GM23338 (cell line): Measurements from ENCODE around the gene CYTH3. TPM values are rescaled to one million over a fixed set of nuclear protein-coding genes. Genes with fewer than 3 reads are reported as not detected.

Experiments used
- ATAC-seq: fragments of 200-7000 bp; cut with Tn5 transposase; 3 replicates; pipeline ENCODE4 v1.9.1; 2020
- DNase-seq: peaks from one replicate; pipeline ENCODE4 v3.0.0-alpha.2; 2015; ENCODE audit warnings: low spot score
- H2AFZ ChIP-seq: fragments of 200-600 bp; sonication (generic); 2 replicates; pipeline ENCODE4 v1.8.0; 2016; ENCODE audit warnings: antibody characterized with exemption, mild to moderate bottlenecking, moderate library complexity
- H3F3A ChIP-seq: fragments of 200-600 bp; sonication (generic); replicated peaks from 2 replicates; pipeline ENCODE4 v1.8.0; 2017; ENCODE audit warnings: antibody characterized with exemption, mixed run types, low read depth
- H3K27ac ChIP-seq: fragments of 200-600 bp; sonication (generic); 2 replicates; pipeline ENCODE4 v1.6.1; 2016; ENCODE audit warnings: low read depth
- H3K27me3 ChIP-seq: fragments of 200-600 bp; sonication (generic); 2 replicates; pipeline ENCODE4 v1.8.0; 2016; ENCODE audit warnings: mild to moderate bottlenecking, mixed run types, moderate library complexity; ENCODE audit not compliant: insufficient read depth
- H3K36me3 ChIP-seq: fragments of 200-600 bp; sonication (generic); 2 replicates; pipeline ENCODE4 v1.8.0; 2016; ENCODE audit warnings: mild to moderate bottlenecking; ENCODE audit not compliant: insufficient read depth
- H3K4me1 ChIP-seq: fragments of 200-600 bp; sonication (generic); 2 replicates; pipeline ENCODE4 v1.8.0; 2016; ENCODE audit warnings: mild to moderate bottlenecking, moderate library complexity; ENCODE audit not compliant: insufficient read depth
- H3K4me2 ChIP-seq: fragments of 200-600 bp; sonication (generic); 2 replicates; pipeline ENCODE4 v1.7.1; 2017; ENCODE audit warnings: mixed run types
- H3K4me3 ChIP-seq: fragments of 200-600 bp; sonication (generic); 2 replicates; pipeline ENCODE4 v1.6.1; 2016; ENCODE audit warnings: mixed run types
- H3K79me2 ChIP-seq: fragments of 200-600 bp; sonication (generic); replicated peaks from 2 replicates; pipeline ENCODE4 v1.8.0; 2017; ENCODE audit warnings: mild to moderate bottlenecking; ENCODE audit not compliant: insufficient read depth
- H3K9me2 ChIP-seq: fragments of 200-600 bp; sonication (generic); 2 replicates; pipeline ENCODE4 v1.8.0; 2017; ENCODE audit not compliant: insufficient read depth
- H4K20me1 ChIP-seq: fragments of 200-600 bp; sonication (generic); replicated peaks from 2 replicates; pipeline ENCODE4 v1.8.0; 2017; ENCODE audit warnings: mild to moderate bottlenecking; ENCODE audit not compliant: insufficient read depth
- H3K27ac Mint-ChIP-seq: 2 replicates; pipeline ENCODE4 v1.8.0; 2020; ENCODE audit warnings: inconsistent platforms, mild to moderate bottlenecking, moderate library complexity, mixed read lengths
- H3K27me3 Mint-ChIP-seq: 3 replicates; pipeline ENCODE4 v1.8.0; 2022; ENCODE audit warnings: low read depth, mild to moderate bottlenecking, moderate library complexity, mixed read lengths, inconsistent platforms; ENCODE audit not compliant: insufficient read depth, poor library complexity
- H3K36me3 Mint-ChIP-seq: 3 replicates; pipeline ENCODE4 v1.8.0; 2021; ENCODE audit warnings: low read depth, mild to moderate bottlenecking, inconsistent platforms, moderate library complexity, mixed read lengths
- H3K4me1 Mint-ChIP-seq: 3 replicates; pipeline ENCODE4 v1.8.0; 2020; ENCODE audit warnings: mild to moderate bottlenecking, inconsistent platforms, mixed read lengths
- H3K4me3 Mint-ChIP-seq: 3 replicates; pipeline ENCODE4 v1.8.0; 2021; ENCODE audit warnings: moderate library complexity, mild to moderate bottlenecking, inconsistent platforms, mixed read lengths
- H3K9me3 Mint-ChIP-seq: 3 replicates; pipeline ENCODE4 v1.8.0; 2020; ENCODE audit warnings: moderate library complexity, mild to moderate bottlenecking, inconsistent platforms, mixed read lengths
- CREB1 ChIP-seq: fragments of 250-450 bp; sonication (Bioruptor Pico); IDR thresholded peaks from 2 replicates; pipeline ENCODE4 v1.5.0; 2020; ENCODE audit warnings: low read depth, mild to moderate bottlenecking, moderate library complexity
- EZH2 ChIP-seq: fragments of 200-600 bp; sonication (generic); IDR thresholded peaks from one replicate; pipeline ENCODE4 v1.8.0; 2017; ENCODE audit warnings: antibody characterized with exemption, mild to moderate bottlenecking, low read depth; ENCODE audit not compliant: unreplicated experiment
- EZH2phosphoT487 ChIP-seq: fragments of 200-600 bp; sonication (generic); IDR thresholded peaks from one replicate; pipeline ENCODE4 v1.8.1; 2018; ENCODE audit warnings: antibody characterized with exemption; ENCODE audit not compliant: unreplicated experiment
- JUNB ChIP-seq: IDR thresholded peaks from one replicate; pipeline ENCODE4 v1.6.1; 2016; ENCODE audit warnings: antibody characterized with exemption; ENCODE audit not compliant: unreplicated experiment
- NANOG ChIP-seq: IDR thresholded peaks from 2 replicates; pipeline ENCODE4 v1.6.1; 2016; ENCODE audit warnings: antibody characterized with exemption, borderline replicate concordance
- POLR2AphosphoS5 ChIP-seq: IDR thresholded peaks from 2 replicates; pipeline ENCODE4 v1.6.1; 2016; ENCODE audit warnings: antibody characterized with exemption, low read depth
- STAT1 ChIP-seq: IDR thresholded peaks from one replicate; pipeline ENCODE4 v1.6.1; 2016; ENCODE audit warnings: antibody characterized with exemption; ENCODE audit not compliant: unreplicated experiment
- ZNF114 ChIP-seq: fragments of 250-450 bp; sonication (Bioruptor Pico); IDR thresholded peaks from 2 replicates; pipeline ENCODE4 v1.5.0; 2020; ENCODE audit warnings: mild to moderate bottlenecking, moderate library complexity
- ZNF331 ChIP-seq: fragments of 250-450 bp; sonication (Bioruptor Pico); IDR thresholded peaks from 2 replicates; pipeline ENCODE4 v1.5.0; 2020; ENCODE audit warnings: low read depth, mild to moderate bottlenecking, moderate library complexity
- polyA plus RNA-seq: library from polyadenylated mRNA; unstranded; fragments of >200 nt; fragmentation: Nextera tagmentation; extraction: Ambion mirVana; gene quantifications from 2 replicates; pipeline ENCODE4 v1.2.1, GENCODE V29; 2016
- total RNA-seq: library from RNA; depleted of rRNA; stranded (reverse); fragments of >200 nt; shearing (Covaris generic); gene quantifications from 2 replicates; pipeline ENCODE4 v1.2.3, GENCODE V29; 2014
- TF ChIP-seq, protein P1 (sequence below), 2 experiments: fragments of 200-600 bp in 1 of 2; sonication (generic) in 1 of 2; conservative IDR thresholded peaks; 2 replicates each; pipeline versions ENCODE4 v1.5.1 to v1.6.1; 2016 to 2017; ENCODE audit warnings: antibody characterized with exemption in 2 of 2, low read depth in 2 of 2, mild to moderate bottlenecking in 2 of 2, moderate library complexity in 1 of 2
- TF ChIP-seq, protein P2 (sequence below): IDR thresholded peaks from one replicate; pipeline ENCODE4 v1.6.1; 2018; ENCODE audit warnings: antibody characterized with exemption; ENCODE audit not compliant: unreplicated experiment
- TF ChIP-seq, protein P3 (sequence below): IDR thresholded peaks from 2 replicates; pipeline ENCODE4 v1.6.1; 2016; ENCODE audit warnings: antibody characterized with exemption

CYTH3 gene
- total and polyA plus RNA-seq, 2 experiments from 2014 or later, result 4.6 to 15.3 TPM

DNA sequence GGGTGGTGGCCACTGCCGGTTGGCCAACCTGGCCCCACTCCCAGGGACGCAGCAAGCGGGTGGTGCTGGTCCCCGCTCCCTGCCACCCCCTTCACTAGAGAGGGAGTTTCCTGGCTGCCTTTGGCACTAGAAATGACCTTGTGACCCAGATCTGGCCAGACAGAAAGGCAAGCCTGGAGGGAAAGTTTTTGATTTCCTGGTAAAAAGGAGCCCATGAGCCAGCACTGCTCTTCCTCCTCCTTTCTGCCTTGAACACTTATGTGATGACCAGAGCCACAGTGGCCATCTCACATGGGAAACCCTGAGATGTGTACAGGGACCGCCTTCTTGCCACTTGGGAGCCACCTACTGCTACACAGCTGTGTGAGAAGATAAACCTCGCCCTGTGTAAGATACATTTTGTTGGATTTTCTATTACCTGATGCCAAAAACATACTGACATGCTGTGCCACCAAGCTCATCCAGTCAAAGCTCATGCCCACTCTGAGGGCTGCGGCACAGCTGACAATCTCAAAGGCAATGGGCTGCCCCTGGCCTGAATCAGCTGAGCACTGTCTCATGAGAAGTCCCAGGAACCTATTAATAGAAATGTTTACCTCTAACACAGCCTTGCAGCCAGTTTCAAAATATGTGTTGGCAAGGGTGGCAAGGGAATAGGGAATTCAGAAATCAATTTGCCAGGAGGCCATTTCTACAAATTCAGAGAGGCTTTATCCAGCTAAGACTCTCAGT, 94.0 kb downstream of the CYTH3 start:
- no peaks in the 10 kb centered on the region for H3K36me3 ChIP-seq
- no peaks in the 10 kb centered on the region for H3F3A ChIP-seq
- no peaks in the 10 kb centered on the region for H3K9me3 Mint-ChIP-seq
- H3K4me3 ChIP-seq, result no peak overlapping the region
- H3K27me3 ChIP-seq, result no peaks in the 10 kb centered on the region
- H3K4me1 ChIP-seq, result no peaks in the 10 kb centered on the region
- H2AFZ ChIP-seq, result no peak overlapping the region
- no peaks in the 10 kb centered on the region for H3K9me2 ChIP-seq
- H3K27ac ChIP-seq, result no peak overlapping the region
- H3K36me3 Mint-ChIP-seq, result no peaks in the 10 kb centered on the region
- TF ChIP-seq JUNB (no peak), NANOG (no peak), EZH2phosphoT487 (no peak), ZNF331 (CRISPR knock-in tag) (no peak), EZH2 (no peak), POLR2AphosphoS5 (no peak), CREB1 (CRISPR knock-in tag) (no peak)
- TF ChIP-seq, protein P1, sequence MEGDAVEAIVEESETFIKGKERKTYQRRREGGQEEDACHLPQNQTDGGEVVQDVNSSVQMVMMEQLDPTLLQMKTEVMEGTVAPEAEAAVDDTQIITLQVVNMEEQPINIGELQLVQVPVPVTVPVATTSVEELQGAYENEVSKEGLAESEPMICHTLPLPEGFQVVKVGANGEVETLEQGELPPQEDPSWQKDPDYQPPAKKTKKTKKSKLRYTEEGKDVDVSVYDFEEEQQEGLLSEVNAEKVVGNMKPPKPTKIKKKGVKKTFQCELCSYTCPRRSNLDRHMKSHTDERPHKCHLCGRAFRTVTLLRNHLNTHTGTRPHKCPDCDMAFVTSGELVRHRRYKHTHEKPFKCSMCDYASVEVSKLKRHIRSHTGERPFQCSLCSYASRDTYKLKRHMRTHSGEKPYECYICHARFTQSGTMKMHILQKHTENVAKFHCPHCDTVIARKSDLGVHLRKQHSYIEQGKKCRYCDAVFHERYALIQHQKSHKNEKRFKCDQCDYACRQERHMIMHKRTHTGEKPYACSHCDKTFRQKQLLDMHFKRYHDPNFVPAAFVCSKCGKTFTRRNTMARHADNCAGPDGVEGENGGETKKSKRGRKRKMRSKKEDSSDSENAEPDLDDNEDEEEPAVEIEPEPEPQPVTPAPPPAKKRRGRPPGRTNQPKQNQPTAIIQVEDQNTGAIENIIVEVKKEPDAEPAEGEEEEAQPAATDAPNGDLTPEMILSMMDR (conservative IDR thresholded peaks at IDR 0.05; ENCODE audit: low read depth in 2 of 2), result no peak
- TF ChIP-seq, protein P2, sequence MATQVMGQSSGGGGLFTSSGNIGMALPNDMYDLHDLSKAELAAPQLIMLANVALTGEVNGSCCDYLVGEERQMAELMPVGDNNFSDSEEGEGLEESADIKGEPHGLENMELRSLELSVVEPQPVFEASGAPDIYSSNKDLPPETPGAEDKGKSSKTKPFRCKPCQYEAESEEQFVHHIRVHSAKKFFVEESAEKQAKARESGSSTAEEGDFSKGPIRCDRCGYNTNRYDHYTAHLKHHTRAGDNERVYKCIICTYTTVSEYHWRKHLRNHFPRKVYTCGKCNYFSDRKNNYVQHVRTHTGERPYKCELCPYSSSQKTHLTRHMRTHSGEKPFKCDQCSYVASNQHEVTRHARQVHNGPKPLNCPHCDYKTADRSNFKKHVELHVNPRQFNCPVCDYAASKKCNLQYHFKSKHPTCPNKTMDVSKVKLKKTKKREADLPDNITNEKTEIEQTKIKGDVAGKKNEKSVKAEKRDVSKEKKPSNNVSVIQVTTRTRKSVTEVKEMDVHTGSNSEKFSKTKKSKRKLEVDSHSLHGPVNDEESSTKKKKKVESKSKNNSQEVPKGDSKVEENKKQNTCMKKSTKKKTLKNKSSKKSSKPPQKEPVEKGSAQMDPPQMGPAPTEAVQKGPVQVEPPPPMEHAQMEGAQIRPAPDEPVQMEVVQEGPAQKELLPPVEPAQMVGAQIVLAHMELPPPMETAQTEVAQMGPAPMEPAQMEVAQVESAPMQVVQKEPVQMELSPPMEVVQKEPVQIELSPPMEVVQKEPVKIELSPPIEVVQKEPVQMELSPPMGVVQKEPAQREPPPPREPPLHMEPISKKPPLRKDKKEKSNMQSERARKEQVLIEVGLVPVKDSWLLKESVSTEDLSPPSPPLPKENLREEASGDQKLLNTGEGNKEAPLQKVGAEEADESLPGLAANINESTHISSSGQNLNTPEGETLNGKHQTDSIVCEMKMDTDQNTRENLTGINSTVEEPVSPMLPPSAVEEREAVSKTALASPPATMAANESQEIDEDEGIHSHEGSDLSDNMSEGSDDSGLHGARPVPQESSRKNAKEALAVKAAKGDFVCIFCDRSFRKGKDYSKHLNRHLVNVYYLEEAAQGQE, result no peak
- H3K27ac Mint-ChIP-seq, result no peak overlapping the region
- H3K79me2 ChIP-seq, result no peaks in the 10 kb centered on the region
- H3K27me3 Mint-ChIP-seq, result no peaks in the 10 kb centered on the region
- no peaks in the 10 kb centered on the region for H4K20me1 ChIP-seq
- no peak for DNase-seq
- no peaks in the 10 kb centered on the region for H3K4me1 Mint-ChIP-seq
- no peak overlapping the region for H3K4me3 Mint-ChIP-seq
- no peak overlapping the region for H3K4me2 ChIP-seq
- no peak for ATAC-seq

DNA sequence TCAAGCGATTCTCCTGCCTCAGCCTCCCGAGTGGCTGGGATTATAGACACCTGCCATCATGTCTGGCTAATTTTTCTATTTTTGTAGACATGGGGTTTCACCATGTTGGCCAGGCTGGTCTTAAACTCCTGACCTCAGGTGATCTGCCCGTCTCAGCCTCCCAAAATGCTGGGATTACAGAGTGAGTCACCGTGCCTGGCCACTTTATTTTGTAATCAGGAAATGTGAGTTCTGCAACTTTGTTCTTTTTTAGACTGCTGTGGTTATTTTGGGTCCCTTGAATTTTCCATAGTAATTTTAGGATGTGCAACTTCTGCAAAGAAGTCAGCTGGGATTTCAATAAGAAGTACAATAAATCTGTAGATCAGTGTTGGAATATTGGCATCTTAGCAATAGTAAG, 96.8 kb downstream of the CYTH3 start:
- Mint-ChIP-seq H3K9me3 (no peaks in the 10 kb centered on the region), H3K27me3 (peaks cover 13% of the 10 kb centered on the region), H3K4me1 (peaks cover 25% of the 10 kb centered on the region), H3K36me3 (no peaks in the 10 kb centered on the region), H3K27ac (no peak overlapping the region), H3K4me3 (no peak overlapping the region)
- no peak overlapping the region for H3K4me3 ChIP-seq
- H4K20me1 ChIP-seq, result no peaks in the 10 kb centered on the region
- DNase-seq (no peak), ATAC-seq (no peak)
- H3K9me2 ChIP-seq, result no peaks in the 10 kb centered on the region
- H3K27me3 ChIP-seq, result no peaks in the 10 kb centered on the region
- no peak overlapping the region for H3K4me2 ChIP-seq
- no peaks in the 10 kb centered on the region for H3K36me3 ChIP-seq
- H3K79me2 ChIP-seq, result no peaks in the 10 kb centered on the region
- H3K27ac ChIP-seq, result no peak overlapping the region
- H3K4me1 ChIP-seq, result peaks cover 15% of the 10 kb centered on the region; the same call in 1 of the 2 replicates
- H2AFZ ChIP-seq, result no peak overlapping the region
- 0 out of 2 replicates have a peak, but pooled peaks cover 3% of the 10 kb centered on the region for H3F3A ChIP-seq
- no peak for TF ChIP-seq EZH2
- TF ChIP-seq, protein P3, sequence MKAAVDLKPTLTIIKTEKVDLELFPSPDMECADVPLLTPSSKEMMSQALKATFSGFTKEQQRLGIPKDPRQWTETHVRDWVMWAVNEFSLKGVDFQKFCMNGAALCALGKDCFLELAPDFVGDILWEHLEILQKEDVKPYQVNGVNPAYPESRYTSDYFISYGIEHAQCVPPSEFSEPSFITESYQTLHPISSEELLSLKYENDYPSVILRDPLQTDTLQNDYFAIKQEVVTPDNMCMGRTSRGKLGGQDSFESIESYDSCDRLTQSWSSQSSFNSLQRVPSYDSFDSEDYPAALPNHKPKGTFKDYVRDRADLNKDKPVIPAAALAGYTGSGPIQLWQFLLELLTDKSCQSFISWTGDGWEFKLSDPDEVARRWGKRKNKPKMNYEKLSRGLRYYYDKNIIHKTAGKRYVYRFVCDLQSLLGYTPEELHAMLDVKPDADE, result no peak
- no peak for TF ChIP-seq ZNF114 (CRISPR knock-in tag)
- no peak for TF ChIP-seq NANOG
- no peak for TF ChIP-seq ZNF331 (CRISPR knock-in tag)
- TF ChIP-seq, protein P1 (conservative IDR thresholded peaks at IDR 0.05; ENCODE audit: low read depth in 2 of 2), result no peak
- no peak for TF ChIP-seq STAT1
- no peak for TF ChIP-seq EZH2phosphoT487
